HepG2 (cell line): ENCODE results near the gene LYPD4. TPM values are rescaled to one million over a fixed set of nuclear protein-coding genes. Genes with fewer than 3 reads are reported as not detected.
A peak's percentile ranks its signal among the peaks of the same experiment; 100 is the strongest.

Source experiments
- KLF16 ChIP-seq, 2 experiments: sonication (generic) in 1 of 2; formaldehyde crosslinking in 1 of 2; IDR thresholded peaks; 2 replicates each; pipeline versions ENCODE4 v1.6.1 to v1.8.0; 2016 to 2023; ENCODE audit warnings: missing genetic modification reagents in 2 of 2, missing compliant biosample characterization in 1 of 2
- ZNF326 ChIP-seq: sonication (generic); formaldehyde crosslinking; IDR thresholded peaks from 2 replicates; pipeline ENCODE4 v1.4.0; 2020; ENCODE audit warnings: missing genetic modification reagents, borderline replicate concordance
- ZNF446 ChIP-seq: sonication (generic); formaldehyde crosslinking; IDR thresholded peaks from 2 replicates; pipeline ENCODE4 v1.5.0; 2020; ENCODE audit warnings: mild to moderate bottlenecking, missing genetic modification reagents
- ZNF572 ChIP-seq: sonication (generic); formaldehyde crosslinking; IDR thresholded peaks from 2 replicates; pipeline ENCODE4 v1.5.1; 2020; ENCODE audit warnings: mild to moderate bottlenecking, missing genetic modification reagents
- polyA plus RNA-seq, 8 experiments: library from polyadenylated mRNA; depleted of rRNA in 3 of 8; stranded (reverse) in 7 of 8; unstranded in 1 of 8; fragments of >200 nt; fragmentation: Illumina TruSeq in 4 of 8; extraction: Trizol in 4 of 8; gene quantifications; 2 replicates each; pipeline versions ENCODE4 v1.2.1 to v1.2.3, GENCODE V29; 2011 to 2016; ENCODE audit warnings: low read depth in 4 of 8, missing spikeins in 1 of 8, mixed read lengths in 1 of 8; ENCODE audit not compliant: insufficient read depth in 1 of 8
- total RNA-seq, 5 experiments: library from RNA; depleted of rRNA; stranded (reverse); fragments of >200 nt; fragmentation: Illumina TruSeq; extraction: Trizol; gene quantifications; 2 replicates each; pipeline ENCODE4 v1.2.3, GENCODE V29; 2016; ENCODE audit warnings: low read depth in 1 of 5
- TF ChIP-seq, protein P1 (sequence below): sonication (generic); formaldehyde crosslinking; IDR thresholded peaks from 2 replicates; pipeline ENCODE4 v1.4.0; 2020; ENCODE audit warnings: missing genetic modification reagents, mild to moderate bottlenecking, borderline replicate concordance
- TF ChIP-seq, protein P2 (sequence below): sonication (generic); formaldehyde crosslinking; IDR thresholded peaks from 2 replicates; pipeline ENCODE4 v1.9.0; 2021; ENCODE audit warnings: missing genetic modification reagents, borderline replicate concordance
- TF ChIP-seq, protein P3 (sequence below), 2 experiments: fragments of 450-650 bp in 1 of 2; sonication (generic) in 1 of 2; formaldehyde crosslinking in 1 of 2; IDR thresholded peaks; 2 replicates each; pipeline versions ENCODE4 v1.6.1 to v1.8.0; 2016 to 2022; ENCODE audit warnings: antibody characterized with exemption in 1 of 2, mild to moderate bottlenecking in 1 of 2, missing genetic modification reagents in 1 of 2
- TF ChIP-seq, protein P4 (sequence below): IDR thresholded peaks from 2 replicates; pipeline ENCODE4 v1.6.1; 2016; ENCODE audit warnings: low read depth

LYPD4 gene
- total and polyA plus RNA-seq, 2 of the 13 experiments (the other 11 are each of a cell fraction or from before 2014, with no cell fraction given), result not detected

DNA sequence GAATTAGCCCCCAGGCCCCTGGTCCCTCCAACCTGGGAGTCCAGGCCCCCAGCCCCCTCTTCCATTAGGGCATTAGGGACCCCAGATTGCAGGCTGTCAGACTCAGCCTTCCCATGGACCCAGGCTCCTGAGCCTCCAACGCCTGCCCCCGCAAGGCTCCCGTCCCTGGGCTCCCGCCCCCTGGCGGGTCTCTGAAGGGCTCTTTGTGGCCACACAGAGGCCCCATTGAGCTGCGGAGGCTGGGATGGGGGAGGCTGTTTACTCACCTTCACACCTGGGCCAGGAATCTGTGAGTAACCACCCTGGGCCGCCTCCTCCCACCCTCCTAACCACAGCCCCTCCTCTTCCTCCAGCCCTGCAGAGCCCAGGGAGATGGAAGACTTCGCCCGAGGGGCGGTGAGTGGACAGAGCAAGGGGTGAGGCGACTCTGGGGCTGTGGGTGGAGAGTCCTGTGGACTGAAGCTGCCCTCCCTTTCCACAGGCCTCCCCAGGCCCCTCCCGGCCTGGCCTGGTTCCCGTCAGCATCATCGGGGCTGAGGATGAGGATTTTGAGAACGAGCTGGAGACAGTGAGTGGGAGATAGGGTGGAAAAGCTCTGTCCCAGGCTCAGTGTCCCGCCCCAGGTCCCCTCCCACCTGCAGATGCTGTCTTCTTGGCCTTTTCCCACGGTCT is 43.4 kb upstream of the LYPD4 start (continued):
- TF ChIP-seq, protein P1, sequence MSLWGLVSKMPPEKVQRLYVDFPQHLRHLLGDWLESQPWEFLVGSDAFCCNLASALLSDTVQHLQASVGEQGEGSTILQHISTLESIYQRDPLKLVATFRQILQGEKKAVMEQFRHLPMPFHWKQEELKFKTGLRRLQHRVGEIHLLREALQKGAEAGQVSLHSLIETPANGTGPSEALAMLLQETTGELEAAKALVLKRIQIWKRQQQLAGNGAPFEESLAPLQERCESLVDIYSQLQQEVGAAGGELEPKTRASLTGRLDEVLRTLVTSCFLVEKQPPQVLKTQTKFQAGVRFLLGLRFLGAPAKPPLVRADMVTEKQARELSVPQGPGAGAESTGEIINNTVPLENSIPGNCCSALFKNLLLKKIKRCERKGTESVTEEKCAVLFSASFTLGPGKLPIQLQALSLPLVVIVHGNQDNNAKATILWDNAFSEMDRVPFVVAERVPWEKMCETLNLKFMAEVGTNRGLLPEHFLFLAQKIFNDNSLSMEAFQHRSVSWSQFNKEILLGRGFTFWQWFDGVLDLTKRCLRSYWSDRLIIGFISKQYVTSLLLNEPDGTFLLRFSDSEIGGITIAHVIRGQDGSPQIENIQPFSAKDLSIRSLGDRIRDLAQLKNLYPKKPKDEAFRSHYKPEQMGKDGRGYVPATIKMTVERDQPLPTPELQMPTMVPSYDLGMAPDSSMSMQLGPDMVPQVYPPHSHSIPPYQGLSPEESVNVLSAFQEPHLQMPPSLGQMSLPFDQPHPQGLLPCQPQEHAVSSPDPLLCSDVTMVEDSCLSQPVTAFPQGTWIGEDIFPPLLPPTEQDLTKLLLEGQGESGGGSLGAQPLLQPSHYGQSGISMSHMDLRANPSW (CRISPR knock-in tag), result no peak
- TF ChIP-seq, protein P2, sequence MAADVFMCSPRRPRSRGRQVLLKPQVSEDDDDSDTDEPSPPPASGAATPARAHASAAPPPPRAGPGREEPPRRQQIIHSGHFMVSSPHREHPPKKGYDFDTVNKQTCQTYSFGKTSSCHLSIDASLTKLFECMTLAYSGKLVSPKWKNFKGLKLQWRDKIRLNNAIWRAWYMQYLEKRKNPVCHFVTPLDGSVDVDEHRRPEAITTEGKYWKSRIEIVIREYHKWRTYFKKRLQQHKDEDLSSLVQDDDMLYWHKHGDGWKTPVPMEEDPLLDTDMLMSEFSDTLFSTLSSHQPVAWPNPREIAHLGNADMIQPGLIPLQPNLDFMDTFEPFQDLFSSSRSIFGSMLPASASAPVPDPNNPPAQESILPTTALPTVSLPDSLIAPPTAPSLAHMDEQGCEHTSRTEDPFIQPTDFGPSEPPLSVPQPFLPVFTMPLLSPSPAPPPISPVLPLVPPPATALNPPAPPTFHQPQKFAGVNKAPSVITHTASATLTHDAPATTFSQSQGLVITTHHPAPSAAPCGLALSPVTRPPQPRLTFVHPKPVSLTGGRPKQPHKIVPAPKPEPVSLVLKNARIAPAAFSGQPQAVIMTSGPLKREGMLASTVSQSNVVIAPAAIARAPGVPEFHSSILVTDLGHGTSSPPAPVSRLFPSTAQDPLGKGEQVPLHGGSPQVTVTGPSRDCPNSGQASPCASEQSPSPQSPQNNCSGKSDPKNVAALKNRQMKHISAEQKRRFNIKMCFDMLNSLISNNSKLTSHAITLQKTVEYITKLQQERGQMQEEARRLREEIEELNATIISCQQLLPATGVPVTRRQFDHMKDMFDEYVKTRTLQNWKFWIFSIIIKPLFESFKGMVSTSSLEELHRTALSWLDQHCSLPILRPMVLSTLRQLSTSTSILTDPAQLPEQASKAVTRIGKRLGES (CRISPR knock-in tag), result no peak
- TF ChIP-seq ZNF446 (no peak), KLF16 (CRISPR knock-in tag; IDR thresholded peaks at IDR 0.05) (peak in 1 of 2 experiments; percentile 76; a peak in 1 of 4 replicates), ZNF326 (no peak), ZNF572 (CRISPR knock-in tag) (no peak)
- TF ChIP-seq, protein P3, sequence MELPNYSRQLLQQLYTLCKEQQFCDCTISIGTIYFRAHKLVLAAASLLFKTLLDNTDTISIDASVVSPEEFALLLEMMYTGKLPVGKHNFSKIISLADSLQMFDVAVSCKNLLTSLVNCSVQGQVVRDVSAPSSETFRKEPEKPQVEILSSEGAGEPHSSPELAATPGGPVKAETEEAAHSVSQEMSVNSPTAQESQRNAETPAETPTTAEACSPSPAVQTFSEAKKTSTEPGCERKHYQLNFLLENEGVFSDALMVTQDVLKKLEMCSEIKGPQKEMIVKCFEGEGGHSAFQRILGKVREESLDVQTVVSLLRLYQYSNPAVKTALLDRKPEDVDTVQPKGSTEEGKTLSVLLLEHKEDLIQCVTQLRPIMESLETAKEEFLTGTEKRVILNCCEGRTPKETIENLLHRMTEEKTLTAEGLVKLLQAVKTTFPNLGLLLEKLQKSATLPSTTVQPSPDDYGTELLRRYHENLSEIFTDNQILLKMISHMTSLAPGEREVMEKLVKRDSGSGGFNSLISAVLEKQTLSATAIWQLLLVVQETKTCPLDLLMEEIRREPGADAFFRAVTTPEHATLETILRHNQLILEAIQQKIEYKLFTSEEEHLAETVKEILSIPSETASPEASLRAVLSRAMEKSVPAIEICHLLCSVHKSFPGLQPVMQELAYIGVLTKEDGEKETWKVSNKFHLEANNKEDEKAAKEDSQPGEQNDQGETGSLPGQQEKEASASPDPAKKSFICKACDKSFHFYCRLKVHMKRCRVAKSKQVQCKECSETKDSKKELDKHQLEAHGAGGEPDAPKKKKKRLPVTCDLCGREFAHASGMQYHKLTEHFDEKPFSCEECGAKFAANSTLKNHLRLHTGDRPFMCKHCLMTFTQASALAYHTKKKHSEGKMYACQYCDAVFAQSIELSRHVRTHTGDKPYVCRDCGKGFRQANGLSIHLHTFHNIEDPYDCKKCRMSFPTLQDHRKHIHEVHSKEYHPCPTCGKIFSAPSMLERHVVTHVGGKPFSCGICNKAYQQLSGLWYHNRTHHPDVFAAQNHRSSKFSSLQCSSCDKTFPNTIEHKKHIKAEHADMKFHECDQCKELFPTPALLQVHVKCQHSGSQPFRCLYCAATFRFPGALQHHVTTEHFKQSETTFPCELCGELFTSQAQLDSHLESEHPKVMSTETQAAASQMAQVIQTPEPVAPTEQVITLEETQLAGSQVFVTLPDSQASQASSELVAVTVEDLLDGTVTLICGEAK (IDR thresholded peaks at IDR 0.05), result no peak
- TF ChIP-seq, protein P3 (CRISPR knock-in tag; IDR thresholded peaks at IDR 0.05), result no peak
- TF ChIP-seq, protein P4, sequence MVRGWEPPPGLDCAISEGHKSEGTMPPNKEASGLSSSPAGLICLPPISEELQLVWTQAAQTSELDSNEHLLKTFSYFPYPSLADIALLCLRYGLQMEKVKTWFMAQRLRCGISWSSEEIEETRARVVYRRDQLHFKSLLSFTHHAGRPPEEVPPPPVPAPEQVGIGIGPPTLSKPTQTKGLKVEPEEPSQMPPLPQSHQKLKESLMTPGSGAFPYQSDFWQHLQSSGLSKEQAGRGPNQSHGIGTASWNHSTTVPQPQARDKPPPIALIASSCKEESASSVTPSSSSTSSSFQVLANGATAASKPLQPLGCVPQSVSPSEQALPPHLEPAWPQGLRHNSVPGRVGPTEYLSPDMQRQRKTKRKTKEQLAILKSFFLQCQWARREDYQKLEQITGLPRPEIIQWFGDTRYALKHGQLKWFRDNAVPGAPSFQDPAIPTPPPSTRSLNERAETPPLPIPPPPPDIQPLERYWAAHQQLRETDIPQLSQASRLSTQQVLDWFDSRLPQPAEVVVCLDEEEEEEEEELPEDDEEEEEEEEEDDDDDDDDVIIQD (CRISPR knock-in tag), result no peak
